ENCODE data around the gene PPP2R2C. TPM values are rescaled to one million over a fixed set of nuclear protein-coding genes. Genes with fewer than 3 reads are reported as not detected.

PPP2R2C gene
- total and polyA plus RNA-seq, 12 donors = 0.14 to 10.6 (median 4.2) TPM

DNA sequence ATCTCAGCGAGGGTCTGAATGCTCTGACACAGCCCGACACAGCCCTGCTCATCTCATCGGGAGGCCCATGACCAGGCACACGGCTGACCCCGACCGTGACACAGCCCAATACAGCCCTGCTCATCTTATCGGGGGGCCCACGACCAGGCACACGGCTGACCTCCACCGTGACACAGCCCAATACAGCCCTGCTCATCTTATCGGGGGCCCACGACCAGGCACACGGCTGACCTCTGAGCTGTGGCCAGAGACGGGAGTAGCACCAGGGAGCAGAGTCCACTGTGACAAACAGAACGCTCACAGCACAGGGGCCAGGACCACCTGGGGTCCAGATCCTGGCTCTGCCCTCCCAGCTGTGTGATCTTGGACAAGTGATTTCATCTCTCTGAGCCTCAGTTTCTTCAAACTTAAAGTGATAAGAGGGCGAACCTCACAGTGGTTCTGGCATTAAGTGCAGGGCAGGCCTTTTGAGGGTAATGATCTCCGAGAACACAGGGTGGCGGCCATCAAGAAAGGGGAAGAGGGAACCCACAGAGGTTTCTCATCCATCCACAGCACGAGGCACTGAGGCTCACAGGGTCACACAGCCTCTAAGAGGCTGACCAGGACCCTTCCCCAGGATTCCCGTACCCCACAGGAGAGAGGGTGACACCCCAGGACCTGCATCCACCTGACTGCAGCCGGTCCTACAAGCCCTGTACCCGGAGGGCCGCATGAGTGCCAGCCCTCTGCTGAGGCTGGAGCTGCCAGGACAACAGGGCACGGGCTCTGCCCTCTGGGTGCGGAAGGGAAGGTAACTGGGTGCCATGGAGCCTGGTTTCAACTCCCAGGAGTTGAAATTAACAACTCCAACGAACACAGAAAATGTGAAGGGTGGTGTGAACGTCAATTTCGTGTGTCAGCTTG lies 142.7 kb downstream of the PPP2R2C start:
- Histone ChIP-seq H3K4me3 (no peak overlapping the region), H3K27me3 (peaks cover 0 to 27% (median 11%) of the 10 kb centered on the region in 7 donors), H3K36me3 (no peaks in the 10 kb centered on the region), H3K4me1 (peaks cover 0 to 19% (median 5%) of the 10 kb centered on the region in 9 donors), H3K9me3 (peaks cover 0 to 8% (median 0%) of the 10 kb centered on the region in 11 donors), H3K27ac (no peak overlapping the region)
- DNase-seq (no peak), ATAC-seq (no peak)
- 77 to 79% methylated on average over 28 of the region's 28 CpGs for WGBS, 2 donors
- TF ChIP-seq, protein P1, sequence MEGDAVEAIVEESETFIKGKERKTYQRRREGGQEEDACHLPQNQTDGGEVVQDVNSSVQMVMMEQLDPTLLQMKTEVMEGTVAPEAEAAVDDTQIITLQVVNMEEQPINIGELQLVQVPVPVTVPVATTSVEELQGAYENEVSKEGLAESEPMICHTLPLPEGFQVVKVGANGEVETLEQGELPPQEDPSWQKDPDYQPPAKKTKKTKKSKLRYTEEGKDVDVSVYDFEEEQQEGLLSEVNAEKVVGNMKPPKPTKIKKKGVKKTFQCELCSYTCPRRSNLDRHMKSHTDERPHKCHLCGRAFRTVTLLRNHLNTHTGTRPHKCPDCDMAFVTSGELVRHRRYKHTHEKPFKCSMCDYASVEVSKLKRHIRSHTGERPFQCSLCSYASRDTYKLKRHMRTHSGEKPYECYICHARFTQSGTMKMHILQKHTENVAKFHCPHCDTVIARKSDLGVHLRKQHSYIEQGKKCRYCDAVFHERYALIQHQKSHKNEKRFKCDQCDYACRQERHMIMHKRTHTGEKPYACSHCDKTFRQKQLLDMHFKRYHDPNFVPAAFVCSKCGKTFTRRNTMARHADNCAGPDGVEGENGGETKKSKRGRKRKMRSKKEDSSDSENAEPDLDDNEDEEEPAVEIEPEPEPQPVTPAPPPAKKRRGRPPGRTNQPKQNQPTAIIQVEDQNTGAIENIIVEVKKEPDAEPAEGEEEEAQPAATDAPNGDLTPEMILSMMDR (IDR thresholded peaks at IDR 0.05) = no peak
- intact Hi-C loops (cut with DNase I) = loop anchor here in 6 of 10 donors (2.0 to 10.0 kb wide), 7 partner anchors 67 to 335 kb away; no protein-coding TSS in a partner anchor

DNA sequence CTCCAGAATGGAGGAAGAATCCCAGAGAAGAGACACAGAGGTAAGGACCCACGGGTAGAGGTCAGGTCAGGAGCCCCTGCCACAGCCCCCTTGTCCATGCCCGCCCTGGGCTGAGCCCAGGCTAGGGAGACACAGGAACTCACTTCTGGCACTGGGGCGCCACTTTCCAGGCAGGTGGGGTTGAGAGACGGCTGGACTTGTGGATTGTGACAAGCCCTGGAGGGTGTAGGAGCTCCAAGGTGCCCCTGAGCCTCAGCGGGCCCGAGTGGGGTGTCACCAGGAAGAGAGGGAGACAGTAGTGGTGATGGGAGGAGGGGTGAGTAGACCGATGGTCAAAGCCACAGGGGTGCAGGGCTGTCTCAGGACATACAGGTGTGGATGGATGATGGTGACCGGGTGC lies 143.9 kb downstream of the PPP2R2C start:
- H3K4me1 ChIP-seq = peaks cover 0 to 23% (median 5%) of the 10 kb centered on the region in 9 donors
- TF ChIP-seq, protein P1 (IDR thresholded peaks at IDR 0.05) = no peak
- 70 to 74% methylated on average over 8 of the region's 8 CpGs for WGBS, 2 donors
- H3K4me3 ChIP-seq = no peak overlapping the region
- peaks cover 0 to 4% (median 0%) of the 10 kb centered on the region in 11 donors for H3K9me3 ChIP-seq
- DNase-seq = no peak
- no peak overlapping the region for H3K27ac ChIP-seq
- intact Hi-C loops (cut with DNase I) = loop anchor here in 5 of 10 donors (2.0 to 5.0 kb wide), 4 partner anchors 66 to 331 kb away; no protein-coding TSS in a partner anchor
- H3K36me3 ChIP-seq = no peaks in the 10 kb centered on the region
- peaks cover 0 to 18% (median 9%) of the 10 kb centered on the region in 7 donors for H3K27me3 ChIP-seq
- ATAC-seq = no peak

DNA sequence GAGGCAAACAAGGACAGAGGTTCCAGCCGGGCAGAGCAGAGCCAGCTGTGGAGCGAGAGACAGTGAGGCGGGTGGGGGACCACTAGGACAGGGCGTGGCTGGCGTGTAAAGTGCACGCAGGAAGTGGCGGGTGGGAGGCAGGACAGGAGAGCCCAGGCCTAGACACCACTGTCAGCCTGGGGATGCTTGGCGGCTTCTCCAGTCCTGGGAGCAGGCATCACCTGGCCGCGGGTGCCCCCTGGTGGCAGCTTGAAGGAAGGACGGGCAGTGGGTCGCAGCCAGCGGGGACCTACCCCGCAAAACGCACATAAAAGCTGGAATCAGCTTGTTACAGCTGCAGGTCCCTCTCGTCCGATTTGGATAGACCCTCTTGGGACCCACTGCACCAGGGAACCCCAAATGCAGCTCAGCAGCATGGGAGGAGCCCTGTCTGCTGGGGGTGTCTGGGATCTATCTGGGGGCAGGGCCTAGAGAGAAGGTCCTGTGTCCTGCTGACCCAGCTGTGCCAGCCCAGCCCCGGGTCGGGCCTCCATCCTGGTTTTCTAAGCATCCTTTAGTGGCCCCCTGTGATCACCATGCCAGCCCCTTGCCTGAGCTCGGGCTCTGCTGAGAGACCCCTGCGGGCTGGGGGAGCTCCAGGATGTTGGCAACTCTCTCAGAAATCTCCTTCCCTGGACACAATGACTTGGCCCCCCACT lies 145.0 kb downstream of the PPP2R2C start:
- DNase-seq (peak; percentile 73 to 84), ATAC-seq (peak; percentile 61 to 85 (median 71))
- 11 to 13% methylated on average over 21 of the region's 21 CpGs for WGBS, 2 donors
- Histone ChIP-seq H3K4me3 (no peak overlapping the region), H3K36me3 (no peaks in the 10 kb centered on the region), H3K4me1 (peaks cover 0 to 23% (median 5%) of the 10 kb centered on the region in 9 donors), H3K9me3 (peaks cover 0 to 4% (median 0%) of the 10 kb centered on the region in 11 donors), H3K27ac (no peak overlapping the region), H3K27me3 (peaks cover 0 to 18% (median 9%) of the 10 kb centered on the region in 7 donors)
- intact Hi-C loops (cut with DNase I) = loop anchor here in 9 of 10 donors (1.0 to 5.0 kb wide), 7 partner anchors 63 to 330 kb away; no protein-coding TSS in a partner anchor
- TF ChIP-seq, protein P1 (IDR thresholded peaks at IDR 0.05) = peak; percentile 94 to 99 (median 95)
